GM12878 (cell line): ENCODE results near the gene ATXN7L1. TPM values are rescaled to one million over a fixed set of nuclear protein-coding genes. Genes with fewer than 3 reads are reported as not detected.

Source experiments
- ATAC-seq: fragments of 200-7000 bp; cut with Tn5 transposase; 3 replicates; pipeline ENCODE4 v1.9.1; 2020; ENCODE audit warnings: mild to moderate bottlenecking, moderate library complexity
- BruUV-seq: library from RNA; stranded (reverse); fragments of 400-500 nt; replicated peaks from 2 replicates; lab custom pipeline; 2021; lab: Mats Ljungman, UMichigan
- CTCF ChIA-PET: fragments of 300-600 bp; sonication (Branson Sonifier 250); formaldehyde crosslinking; extraction: SDS; loops from one replicate; lab custom pipeline; 2021; ENCODE audit warnings: inconsistent platforms; lab: Yijun Ruan, JAX
- POLR2A ChIA-PET: fragments of 350-600 bp; formaldehyde crosslinking; extraction: SDS; loops from one replicate; lab custom pipeline; 2021; ENCODE audit warnings: inconsistent platforms; lab: Charles Lee
- RAD21 ChIA-PET: fragments of 300-600 bp; sonication (Branson Sonifier 250); formaldehyde crosslinking; loops from one replicate; lab custom pipeline; 2023; ENCODE audit warnings: antibody characterized with exemption; ENCODE audit not compliant: unreplicated experiment; lab: Charles Lee
- SMC1A ChIA-PET: fragments of 300-600 bp; sonication (Branson Sonifier 250); formaldehyde crosslinking; loops from one replicate; lab custom pipeline; 2023; ENCODE audit not compliant: unreplicated experiment, uncharacterized antibody; lab: Charles Lee
- DNase-seq: peaks from one replicate; pipeline ENCODE4 v3.0.0-alpha.2; 2011; ENCODE audit warnings: low read depth, low spot score
- FAIRE-seq: peaks from 3 replicates; lab custom pipeline; 2011; peaks lifted over from hg19 to GRCh38; lab: Jason Lieb, UNC
- H2AFZ ChIP-seq: 2 replicates; pipeline ENCODE4 v1.6.0; 2011; ENCODE audit warnings: low read depth, low read length, control low read depth; ENCODE audit not compliant: control insufficient read depth
- H3K27ac ChIP-seq: 2 replicates; pipeline ENCODE4 v1.5.1; 2011; ENCODE audit warnings: control low read depth; ENCODE audit not compliant: control insufficient read depth, insufficient read depth
- H3K27me3 ChIP-seq, 2 experiments: replicated peaks in 1 of 2; 2 replicates each; pipeline versions ENCODE4 v1.6.0 to v1.6.1; 2011; ENCODE audit warnings: low read length in 1 of 2; ENCODE audit not compliant: control insufficient read depth in 2 of 2, insufficient read depth in 2 of 2
- H3K36me3 ChIP-seq, 2 experiments: 2 replicates each; pipeline ENCODE4 v1.5.1; 2011; ENCODE audit warnings: low read length in 1 of 2; ENCODE audit not compliant: control insufficient read depth in 2 of 2, insufficient read depth in 2 of 2
- H3K4me1 ChIP-seq: 2 replicates; pipeline ENCODE4 v1.6.1; 2011; ENCODE audit warnings: mild to moderate bottlenecking, low read length, moderate library complexity, mixed read lengths; ENCODE audit not compliant: control insufficient read depth, insufficient read depth
- H3K4me2 ChIP-seq: 2 replicates; pipeline ENCODE4 v1.6.0; 2011; ENCODE audit warnings: control low read depth; ENCODE audit not compliant: control insufficient read depth, insufficient read depth
- H3K4me3 ChIP-seq: fragments of 200-600 bp; sonication (generic); 2 replicates; pipeline ENCODE4 v1.5.1; 2016
- H3K79me2 ChIP-seq: 2 replicates; pipeline ENCODE4 v1.6.0; 2011; ENCODE audit warnings: low read length; ENCODE audit not compliant: control insufficient read depth, insufficient read depth
- H3K9ac ChIP-seq: 2 replicates; pipeline ENCODE4 v1.8.0; 2011; ENCODE audit warnings: low read length, control low read depth, mixed read lengths; ENCODE audit not compliant: control insufficient read depth, insufficient read depth
- H3K9me3 ChIP-seq: replicated peaks from 3 replicates; pipeline ENCODE4 v1.5.1; 2011; ENCODE audit warnings: mild to moderate bottlenecking, low read length; ENCODE audit not compliant: control insufficient read depth, insufficient read depth
- H4K20me1 ChIP-seq: 2 replicates; pipeline ENCODE4 v1.6.0; 2011; ENCODE audit not compliant: control insufficient read depth, insufficient read depth
- BCL11A ChIP-seq: IDR thresholded peaks from 2 replicates; pipeline ENCODE4 v1.6.1; 2011; ENCODE audit warnings: low read depth, low read length
- CREB1 ChIP-seq: IDR thresholded peaks from 2 replicates; pipeline ENCODE4 v1.6.1; 2012; ENCODE audit warnings: low read depth, mild to moderate bottlenecking, inconsistent platforms
- GATAD2B ChIP-seq: fragments of 450-650 bp; conservative IDR thresholded peaks from 2 replicates; pipeline ENCODE4 v1.6.1; 2017; ENCODE audit warnings: low read depth, mild to moderate bottlenecking, moderate library complexity
- MYC ChIP-seq: IDR thresholded peaks from 2 replicates; pipeline ENCODE4 v1.6.1; 2011; ENCODE audit warnings: mild to moderate bottlenecking, low read length, moderate library complexity, inconsistent platforms; ENCODE audit not compliant: insufficient read depth, insufficient replicate concordance, insufficient read length, severe bottlenecking
- NFXL1 ChIP-seq: fragments of 450-650 bp; IDR thresholded peaks from 2 replicates; pipeline ENCODE4 v1.6.1; 2017; ENCODE audit warnings: antibody characterized with exemption, mild to moderate bottlenecking, borderline replicate concordance
- RAD51 ChIP-seq: fragments of 450-650 bp; IDR thresholded peaks from 2 replicates; pipeline ENCODE4 v1.6.1; 2016; ENCODE audit warnings: moderate library complexity, mild to moderate bottlenecking, inconsistent platforms
- RB1 ChIP-seq: fragments of 450-650 bp; formaldehyde crosslinking; IDR thresholded peaks from 2 replicates; pipeline ENCODE4 v1.6.1; 2017; ENCODE audit warnings: mild to moderate bottlenecking, borderline replicate concordance
- WGBS: methylation state at CpG from one replicate; pipeline ENCODE4 v1.1.6; 2016; ENCODE audit warnings: low lambda C conversion rate; ENCODE audit not compliant: insufficient replicate concordance, insufficient coverage; ENCODE audit errors: missing lambda C conversion rate; 5-methylcytosine and 5-hydroxymethylcytosine counted together
- in situ Hi-C: fragments of 300-500 bp; cut with MboI; formaldehyde crosslinking; loops from 9 replicates; pipeline ENCODE4 v1.14.3; 2018; ENCODE audit warnings: mixed read lengths
- intact Hi-C: fragments of 100-400 bp; cut with micrococcal nuclease; formaldehyde crosslinking; loops from one replicate; pipeline ENCODE4 v1.14.2; 2022; ENCODE audit not compliant: unreplicated experiment
- polyA plus RNA-seq, 11 experiments: library from polyadenylated mRNA; depleted of rRNA in 4 of 11; unstranded in 6 of 11; stranded (reverse) in 5 of 11; fragments of >200 nt; fragmentation: Nextera tagmentation in 4 of 11; fragmentation: Illumina TruSeq in 1 of 11; extraction: Ambion mirVana in 4 of 11; extraction: Trizol in 1 of 11; gene quantifications; 1 replicate in 1 of 11; 2 replicates in 10 of 11; pipeline versions ENCODE4 v1.2.1 to v1.2.3, GENCODE V29; 2011 to 2016; ENCODE audit warnings: inconsistent platforms in 2 of 11, missing spikeins in 2 of 11, low read depth in 1 of 11
- total RNA-seq, 4 experiments: library from RNA; depleted of rRNA in 3 of 4; stranded (reverse); fragments of >200 nt in 3 of 4; fragmentation: Illumina TruSeq in 1 of 4; extraction: Trizol in 1 of 4; gene quantifications; 2 replicates each; pipeline versions ENCODE4 v1.2.1 to v1.2.3, GENCODE V29; 2013 to 2021
- TF ChIP-seq, protein P1 (sequence below): IDR thresholded peaks from 2 replicates; pipeline ENCODE4 v1.6.1; 2011; ENCODE audit warnings: low read depth, mild to moderate bottlenecking, low read length, moderate library complexity, borderline replicate concordance; ENCODE audit errors: extremely low read depth
- TF ChIP-seq, protein P2 (sequence below): IDR thresholded peaks from 2 replicates; pipeline ENCODE4 v1.6.1; 2012; ENCODE audit warnings: low read length, inconsistent platforms

Gene ATXN7L1
- total and polyA plus RNA-seq, 10 of the 15 experiments (the other 5 are each of a cell fraction or from before 2014, with no cell fraction given) = 0.40 to 2.9 (median 1.2) TPM

DNA sequence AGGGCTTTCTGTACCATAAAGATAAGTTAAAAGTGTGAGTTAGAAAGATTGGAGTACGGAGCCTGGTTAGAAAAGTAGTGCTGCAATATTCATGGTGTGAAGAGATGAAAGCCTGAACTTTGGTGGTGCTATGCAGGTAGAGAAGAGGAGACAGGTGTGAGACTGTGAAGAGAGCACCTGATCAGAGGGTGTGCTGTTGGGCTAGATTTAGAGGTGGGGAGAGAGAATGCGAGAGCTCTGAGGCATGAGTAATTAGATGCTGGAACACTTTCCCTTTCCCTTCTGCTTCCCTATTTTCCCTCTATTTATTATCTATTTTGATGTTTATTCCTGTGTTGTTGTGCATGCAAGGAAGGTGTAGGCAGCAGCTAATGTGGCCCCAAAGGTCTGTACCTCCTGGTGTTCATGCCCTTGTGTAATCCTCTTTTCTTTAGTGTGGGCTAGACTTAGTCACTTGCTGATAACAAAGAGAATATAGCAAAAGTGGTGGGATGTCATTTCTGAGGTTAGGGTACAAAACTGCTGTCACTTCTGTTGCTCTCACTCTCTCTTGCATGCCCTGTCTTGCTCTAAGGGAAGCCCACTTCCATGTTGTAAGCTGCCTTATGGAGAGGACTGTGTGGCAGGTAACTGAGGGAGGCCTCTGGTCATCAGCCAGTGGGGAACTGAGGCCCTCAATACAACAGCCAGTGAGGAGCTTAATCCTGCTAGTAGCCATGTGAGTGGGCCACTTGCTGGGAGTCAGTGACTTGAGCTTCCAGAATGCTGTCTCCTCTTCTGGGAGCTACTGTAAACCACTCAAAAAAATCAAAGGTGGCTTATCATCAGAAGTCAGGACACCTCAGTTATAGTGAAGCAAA is 2.6 kb upstream of the ATXN7L1 start:
- Histone ChIP-seq H4K20me1 (no peaks in the 10 kb centered on the region), H3K27ac (no peak overlapping the region), H3K4me3 (no peak overlapping the region), H3K27me3 (peaks cover 11 to 13% of the 10 kb centered on the region in 2 experiments), H3K9me3 (no peaks in the 10 kb centered on the region), H3K79me2 (no peaks in the 10 kb centered on the region), H3K4me1 (no peaks in the 10 kb centered on the region), H3K9ac (no peak overlapping the region), H3K36me3 (no peaks in the 10 kb centered on the region), H3K4me2 (no peak overlapping the region), H2AFZ (no peak overlapping the region)
- no peak for FAIRE-seq
- ATAC-seq = no peak
- no TSS peak for BruUV-seq
- in situ Hi-C loops = no loop called here
- SMC1A ChIA-PET = interaction anchor here (0.9 to 3.1 kb wide), 8 partner anchors 9 to 126 kb away, joined by 3 to 13 read pairs (median 4); no protein-coding TSS in a partner anchor
- no peak for DNase-seq
- CTCF ChIA-PET = interaction anchor here (1.1 to 2.6 kb wide), 6 partner anchors 17 to 288 kb away, joined by 3 to 20 read pairs (median 4); no protein-coding TSS in a partner anchor
- WGBS = 92% methylated on average over 2 of the region's 2 CpGs
- RAD21 ChIA-PET = interaction anchor here (0.7 to 2.3 kb wide), 4 partner anchors 113 to 119 kb away, joined by 3 to 11 read pairs (median 4); no protein-coding TSS in a partner anchor
- TF ChIP-seq MYC (no peak), CREB1 (no peak)
- POLR2A ChIA-PET = interaction anchor here (0.7 to 1.4 kb wide), 2 partner anchors 52 to 74 kb away, joined by 3 read pairs; no protein-coding TSS in a partner anchor
- intact Hi-C loops = loop anchor here (5.0 kb wide), 2 partner anchors 72 to 117 kb away; no protein-coding TSS in a partner anchor

DNA sequence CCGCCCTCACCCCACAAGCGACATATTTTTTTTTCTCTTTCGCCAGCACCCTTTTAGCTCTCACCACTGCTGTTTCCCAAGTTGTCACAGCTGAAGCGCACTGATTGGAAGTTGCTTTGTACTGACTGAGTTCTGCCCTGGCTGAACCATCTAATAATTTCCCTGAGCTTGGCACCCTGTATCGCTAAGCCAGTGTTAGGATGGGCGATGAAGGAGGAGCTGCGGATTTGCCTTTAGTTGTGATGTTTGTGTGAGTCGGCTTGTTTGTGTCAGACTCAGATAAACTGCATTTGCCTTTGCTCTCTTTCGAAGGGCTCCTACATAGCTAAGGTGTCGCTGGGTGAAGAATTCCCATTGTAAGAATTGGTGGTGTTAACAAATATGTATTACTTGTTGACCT is 1.3 kb upstream of the ATXN7L1 start:
- Histone ChIP-seq H3K27ac (no peak overlapping the region), H3K9me3 (no peaks in the 10 kb centered on the region), H3K36me3 (no peaks in the 10 kb centered on the region), H4K20me1 (no peaks in the 10 kb centered on the region), H3K4me1 (no peaks in the 10 kb centered on the region), H2AFZ (no peak overlapping the region), H3K79me2 (no peaks in the 10 kb centered on the region), H3K27me3 (peaks cover 11 to 13% of the 10 kb centered on the region in 2 experiments), H3K4me2 (no peak overlapping the region), H3K4me3 (no peak overlapping the region), H3K9ac (no peak overlapping the region)
- ATAC-seq (no peak), FAIRE-seq (no peak), DNase-seq (no peak)
- WGBS = 84% methylated on average over 10 of the region's 10 CpGs
- ChIA-PET CTCF (interaction anchor here (0.5 to 2.6 kb wide), 7 partner anchors 8 to 234 kb away, joined by 3 to 20 read pairs (median 4); no protein-coding TSS in a partner anchor), SMC1A (interaction anchor here (0.6 to 3.1 kb wide), 8 partner anchors 11 to 116 kb away, joined by 3 to 13 read pairs (median 6); no protein-coding TSS in a partner anchor), RAD21 (interaction anchor here (1.5 to 2.3 kb wide), 2 partner anchors 112 to 117 kb away, joined by 4 to 11 read pairs; no protein-coding TSS in a partner anchor), POLR2A (interaction anchor here (1.4 kb wide), 1 partner anchor 50 kb away, joined by 3 read pairs; no protein-coding TSS in a partner anchor)
- intact Hi-C loops (loop anchor here (5.0 kb wide), 2 partner anchors 70 to 115 kb away; no protein-coding TSS in a partner anchor), in situ Hi-C loops (no loop called here)
- BruUV-seq = no TSS peak
- TF ChIP-seq, protein P1, sequence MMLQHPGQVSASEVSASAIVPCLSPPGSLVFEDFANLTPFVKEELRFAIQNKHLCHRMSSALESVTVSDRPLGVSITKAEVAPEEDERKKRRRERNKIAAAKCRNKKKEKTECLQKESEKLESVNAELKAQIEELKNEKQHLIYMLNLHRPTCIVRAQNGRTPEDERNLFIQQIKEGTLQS = no peak
- TF ChIP-seq BCL11A = no peak
- no peak for TF ChIP-seq NFXL1
- TF ChIP-seq GATAD2B = no peak
- TF ChIP-seq RB1 = no peak
- TF ChIP-seq, protein P2, sequence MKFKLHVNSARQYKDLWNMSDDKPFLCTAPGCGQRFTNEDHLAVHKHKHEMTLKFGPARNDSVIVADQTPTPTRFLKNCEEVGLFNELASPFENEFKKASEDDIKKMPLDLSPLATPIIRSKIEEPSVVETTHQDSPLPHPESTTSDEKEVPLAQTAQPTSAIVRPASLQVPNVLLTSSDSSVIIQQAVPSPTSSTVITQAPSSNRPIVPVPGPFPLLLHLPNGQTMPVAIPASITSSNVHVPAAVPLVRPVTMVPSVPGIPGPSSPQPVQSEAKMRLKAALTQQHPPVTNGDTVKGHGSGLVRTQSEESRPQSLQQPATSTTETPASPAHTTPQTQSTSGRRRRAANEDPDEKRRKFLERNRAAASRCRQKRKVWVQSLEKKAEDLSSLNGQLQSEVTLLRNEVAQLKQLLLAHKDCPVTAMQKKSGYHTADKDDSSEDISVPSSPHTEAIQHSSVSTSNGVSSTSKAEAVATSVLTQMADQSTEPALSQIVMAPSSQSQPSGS = no peak
- no peak for TF ChIP-seq RAD51
